Stomach smooth muscle (tissue), 2 donors: ENCODE measurements around the gene RALBP1.

Experiments
- H3K27ac ChIP-seq: one replicate; pipeline ENCODE4 v1.7.0; 2013; ENCODE audit warnings: mild to moderate bottlenecking, low read length, inconsistent platforms
- H3K27me3 ChIP-seq, 2 donors: one replicate each; pipeline ENCODE4 v1.7.0; 2013; ENCODE audit warnings: low read length in 2 of 2; ENCODE audit not compliant: insufficient read depth in 2 of 2, control insufficient read depth in 1 of 2
- H3K36me3 ChIP-seq, 2 donors: one replicate each; pipeline ENCODE4 v1.7.0; 2013; ENCODE audit warnings: low read length in 2 of 2; ENCODE audit not compliant: control insufficient read depth in 2 of 2, insufficient read depth in 2 of 2
- H3K4me1 ChIP-seq: one replicate; pipeline ENCODE4 v1.7.0; 2013; ENCODE audit warnings: low read length; ENCODE audit not compliant: control insufficient read depth, insufficient read depth
- H3K4me3 ChIP-seq, 2 donors: one replicate each; pipeline ENCODE4 v1.7.0; 2013; ENCODE audit warnings: low read length in 2 of 2
- H3K9ac ChIP-seq, 2 donors: one replicate each; pipeline ENCODE4 v1.7.0; 2013; ENCODE audit warnings: low read length in 2 of 2, mild to moderate bottlenecking in 1 of 2
- H3K9me3 ChIP-seq, 2 donors: one replicate each; pipeline ENCODE4 v1.7.0; 2013; ENCODE audit warnings: low read length in 2 of 2; ENCODE audit not compliant: control insufficient read depth in 2 of 2
- donor health status: healthy.
- donor health status: Pancreatic carcinoma.

RALBP1 gene

DNA sequence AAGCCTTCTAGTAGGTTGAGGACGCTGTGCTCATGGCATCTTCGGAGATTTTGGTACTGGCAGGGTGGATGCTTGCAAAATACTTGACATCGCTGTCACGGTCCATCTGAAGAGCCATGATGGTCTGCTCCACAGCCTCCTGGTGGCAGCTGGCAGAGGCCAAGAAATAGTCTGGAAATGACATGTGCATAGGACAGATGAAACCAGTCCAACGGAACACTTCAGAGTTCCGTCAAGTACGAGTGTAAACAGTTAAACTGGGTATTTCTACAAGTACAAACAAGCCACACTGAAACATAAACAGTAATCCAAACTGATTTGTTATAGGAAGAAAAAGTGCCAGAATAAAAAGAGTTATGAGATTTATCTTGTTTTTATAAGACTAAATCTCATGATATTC is 72.5 kb downstream of the RALBP1 start:
- no peaks in the 10 kb centered on the region for H3K4me1 ChIP-seq
- H3K27me3 ChIP-seq = no peaks in the 10 kb centered on the region
- H3K4me3 ChIP-seq = no peak overlapping the region
- peaks cover 44 to 54% of the 10 kb centered on the region in 2 donors for H3K36me3 ChIP-seq
- H3K27ac ChIP-seq = no peak overlapping the region
- H3K9me3 ChIP-seq = no peaks in the 10 kb centered on the region
- no peak overlapping the region for H3K9ac ChIP-seq

DNA sequence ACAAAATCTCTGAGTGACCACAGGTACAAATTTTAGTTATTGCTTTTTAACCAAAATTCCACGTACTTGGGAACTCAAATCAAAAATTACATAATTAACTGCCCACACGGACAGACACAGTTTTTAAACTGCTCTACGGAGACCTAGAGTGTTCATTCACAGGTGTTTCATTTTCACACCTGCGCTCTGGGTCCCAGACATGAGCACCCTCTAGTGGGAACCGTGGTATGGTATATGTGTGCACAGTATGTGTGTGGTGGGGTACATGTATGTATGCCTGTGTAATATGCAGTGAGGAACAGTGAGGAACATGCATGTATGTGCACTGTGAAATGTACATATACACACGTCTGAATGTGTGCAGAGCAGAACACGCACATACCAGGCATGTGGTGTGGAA is 74.1 kb downstream of the RALBP1 start:
- Histone ChIP-seq H3K9ac (no peak overlapping the region), H3K27me3 (no peaks in the 10 kb centered on the region), H3K27ac (no peak overlapping the region), H3K36me3 (peaks cover 53 to 66% of the 10 kb centered on the region in 2 donors), H3K4me1 (no peaks in the 10 kb centered on the region), H3K4me3 (no peak overlapping the region), H3K9me3 (no peaks in the 10 kb centered on the region)

DNA sequence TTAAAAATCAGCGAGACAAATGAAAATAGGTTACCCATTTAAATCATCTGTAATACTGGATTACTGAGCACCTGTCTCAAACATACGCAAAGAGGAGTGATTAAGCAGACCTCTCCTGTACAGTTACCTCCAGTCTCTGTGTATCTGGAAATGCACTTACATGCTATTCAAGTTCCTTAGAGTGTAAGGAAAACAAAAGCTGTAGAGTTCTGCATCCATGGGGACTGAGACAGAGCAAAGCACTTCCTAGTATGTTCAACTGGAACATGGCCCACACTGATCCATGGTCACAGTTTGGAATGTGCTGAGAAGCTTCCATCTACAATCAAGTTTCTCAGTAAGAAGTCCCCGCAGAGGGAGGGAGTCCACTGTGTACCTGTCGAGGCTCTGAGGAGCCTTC is 75.1 kb downstream of the RALBP1 start:
- Histone ChIP-seq H3K4me3 (no peak overlapping the region), H3K9ac (no peak overlapping the region), H3K36me3 (peaks cover 52 to 63% of the 10 kb centered on the region in 2 donors), H3K9me3 (no peaks in the 10 kb centered on the region), H3K4me1 (no peaks in the 10 kb centered on the region), H3K27me3 (no peaks in the 10 kb centered on the region), H3K27ac (no peak overlapping the region)

DNA sequence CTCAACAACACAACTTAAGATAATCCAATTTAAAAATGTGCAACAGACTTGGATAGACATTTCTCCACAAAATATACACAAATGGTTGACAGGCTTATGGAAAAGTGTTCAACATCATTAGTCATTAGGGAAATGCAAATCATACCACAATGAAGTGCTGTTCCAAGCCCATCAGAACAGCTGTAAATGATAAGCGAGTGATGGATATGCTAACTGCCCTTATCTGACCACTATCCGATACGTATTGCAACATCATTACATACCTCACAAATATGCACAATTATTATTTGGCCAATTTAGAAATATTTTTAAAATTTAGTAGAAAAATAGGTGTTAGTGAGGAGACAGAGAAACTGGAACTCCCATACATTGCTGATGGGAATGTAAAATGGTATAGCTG is 76.9 kb downstream of the RALBP1 start:
- Histone ChIP-seq H3K9ac (no peak overlapping the region), H3K27me3 (no peaks in the 10 kb centered on the region), H3K4me1 (no peaks in the 10 kb centered on the region), H3K36me3 (peaks cover 49 to 63% of the 10 kb centered on the region in 2 donors), H3K27ac (no peak overlapping the region), H3K9me3 (no peaks in the 10 kb centered on the region), H3K4me3 (no peak overlapping the region)

DNA sequence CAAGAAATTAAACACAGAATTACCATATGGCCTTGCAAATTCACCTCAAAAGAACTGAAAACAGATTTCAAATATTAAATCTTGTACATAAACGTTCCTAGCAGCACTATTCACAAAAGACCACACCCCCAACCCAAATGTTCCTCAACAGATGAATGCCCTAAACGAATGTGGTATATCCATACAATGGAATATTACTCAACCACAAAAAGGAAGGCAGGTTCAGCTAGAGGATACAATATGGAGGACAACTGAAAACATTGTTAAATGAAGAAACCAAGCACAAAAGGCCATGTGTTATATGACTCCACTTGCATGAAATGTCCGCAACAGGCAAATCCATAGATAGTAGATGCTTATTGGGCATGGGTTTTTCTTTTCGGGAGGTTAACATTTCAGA is 77.3 kb downstream of the RALBP1 start:
- no peaks in the 10 kb centered on the region for H3K4me1 ChIP-seq
- peaks cover 46 to 63% of the 10 kb centered on the region in 2 donors for H3K36me3 ChIP-seq
- no peak overlapping the region for H3K9ac ChIP-seq
- H3K9me3 ChIP-seq = no peaks in the 10 kb centered on the region
- H3K27me3 ChIP-seq = no peaks in the 10 kb centered on the region
- H3K27ac ChIP-seq = no peak overlapping the region
- H3K4me3 ChIP-seq = no peak overlapping the region

DNA sequence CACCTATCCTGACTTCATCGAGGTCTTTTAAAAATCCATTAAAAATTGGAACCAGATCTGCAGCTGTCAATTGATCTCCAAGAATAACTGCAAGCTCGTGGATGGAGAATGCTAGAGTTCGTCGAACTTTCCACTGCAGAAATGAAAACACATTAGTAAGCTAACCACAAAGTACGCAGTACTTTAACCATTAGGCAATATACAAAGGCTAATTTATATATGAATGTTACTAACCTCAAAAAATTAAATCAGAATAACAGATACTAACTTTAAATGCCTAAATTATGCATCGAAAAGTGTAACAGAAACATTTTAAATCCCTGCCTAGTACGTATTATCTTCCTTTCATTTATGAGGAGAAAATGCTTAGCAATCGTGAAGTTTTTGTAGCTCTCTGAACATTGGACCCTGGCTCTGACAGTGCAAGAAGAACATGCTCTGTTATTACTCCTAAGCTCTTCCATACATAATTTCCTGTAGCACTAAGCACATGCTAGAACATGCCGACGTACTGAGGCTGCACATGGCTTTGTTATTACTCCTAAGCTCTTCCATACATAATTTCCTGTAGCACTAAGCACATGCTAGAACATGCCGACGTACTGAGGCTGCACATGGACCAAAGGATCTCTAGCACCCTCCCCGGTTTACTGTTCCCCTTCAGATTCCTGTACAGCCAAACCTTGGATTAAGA is 82.1 kb downstream of the RALBP1 start:
- peaks cover 43% of the 10 kb centered on the region in 2 donors for H3K36me3 ChIP-seq

DNA sequence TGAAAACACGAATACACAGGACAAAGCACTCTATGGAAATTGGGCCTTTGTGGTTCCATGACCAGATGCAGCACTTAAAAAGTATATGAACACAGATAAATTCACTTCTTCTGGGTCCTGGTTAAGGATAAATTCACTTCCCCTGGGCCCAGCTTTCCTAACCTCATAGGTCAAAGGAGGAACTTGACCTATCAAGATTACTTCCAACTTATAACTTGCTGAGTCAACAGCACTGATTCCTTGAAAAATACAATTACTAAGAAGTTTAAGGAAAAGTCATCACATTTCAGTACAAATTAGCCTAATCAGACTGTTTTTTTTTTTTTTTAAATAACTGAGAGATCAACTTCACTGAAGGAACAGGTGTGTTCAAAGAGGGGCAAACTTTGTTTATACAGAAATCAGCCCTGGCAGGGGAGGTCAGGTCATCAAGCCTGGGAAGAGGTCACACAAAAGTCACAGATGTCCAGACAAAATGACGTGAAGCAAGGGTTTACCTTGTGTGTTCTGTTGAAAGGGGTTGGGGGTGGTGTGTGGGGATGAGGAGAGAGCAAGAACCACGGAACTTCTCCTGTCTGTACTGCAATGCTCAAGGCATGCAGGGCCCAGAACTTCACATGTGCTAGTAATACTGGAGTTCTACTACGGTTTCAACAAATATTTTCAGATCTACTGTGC is 83.2 kb downstream of the RALBP1 start:
- H3K27ac ChIP-seq = no peak overlapping the region
- no peak overlapping the region for H3K9ac ChIP-seq
- H3K36me3 ChIP-seq = peaks cover 37% of the 10 kb centered on the region in 2 donors
- H3K9me3 ChIP-seq = no peaks in the 10 kb centered on the region
- H3K4me1 ChIP-seq = peaks cover 4% of the 10 kb centered on the region
- no peak overlapping the region for H3K4me3 ChIP-seq
- no peaks in the 10 kb centered on the region for H3K27me3 ChIP-seq

More for the DNA sequence above, 82.1 kb downstream of the RALBP1 start:
- Histone ChIP-seq H3K4me3 (no peak overlapping the region), H3K9ac (no peak overlapping the region), H3K9me3 (no peaks in the 10 kb centered on the region), H3K4me1 (peaks cover 4% of the 10 kb centered on the region), H3K27ac (no peak overlapping the region), H3K27me3 (no peaks in the 10 kb centered on the region)

DNA sequence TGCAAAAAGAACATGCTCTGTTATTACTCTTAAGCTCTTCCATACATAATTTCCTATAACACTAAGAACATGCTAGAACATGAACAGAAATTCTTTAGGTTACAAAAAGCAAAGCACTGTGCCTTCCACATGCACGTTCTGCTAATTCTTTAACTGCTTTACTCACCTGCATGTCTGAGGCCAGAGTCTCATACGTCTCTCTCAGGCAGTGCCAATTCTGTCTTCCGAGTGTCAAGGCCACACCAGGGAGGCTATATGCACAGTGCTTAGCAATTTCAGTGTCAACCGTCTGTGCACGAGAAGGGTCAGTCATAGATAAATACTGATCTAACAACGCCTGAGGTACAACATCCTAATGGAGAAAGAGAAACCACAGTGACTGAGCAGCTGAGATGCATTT is 83.9 kb downstream of the RALBP1 start:
- Histone ChIP-seq H3K36me3 (peaks cover 32 to 36% of the 10 kb centered on the region in 2 donors), H3K4me3 (no peak overlapping the region), H3K4me1 (peaks cover 8% of the 10 kb centered on the region), H3K27ac (no peak overlapping the region), H3K27me3 (no peaks in the 10 kb centered on the region), H3K9me3 (no peaks in the 10 kb centered on the region), H3K9ac (no peak overlapping the region)

DNA sequence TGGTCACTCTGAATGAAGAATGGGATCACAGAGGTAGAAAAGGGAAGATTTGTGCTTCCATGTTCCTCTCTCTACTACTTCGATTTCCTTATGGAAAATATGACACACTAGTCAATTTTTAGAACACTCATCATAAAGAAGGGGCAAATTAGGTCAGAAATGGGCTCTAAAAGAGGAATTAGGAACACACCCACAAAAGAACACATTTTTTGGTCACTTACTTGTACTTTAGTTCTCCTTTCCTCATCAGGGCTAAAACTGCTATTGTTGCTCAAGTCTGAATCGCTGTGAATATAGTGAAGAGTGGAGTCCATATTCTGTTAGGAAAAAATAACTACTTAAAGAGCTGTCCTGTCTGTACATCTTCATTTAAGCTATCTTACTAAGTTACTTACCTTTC is 86.4 kb downstream of the RALBP1 start:
- Histone ChIP-seq H3K36me3 (peaks cover 24 to 25% of the 10 kb centered on the region in 2 donors), H3K27me3 (no peaks in the 10 kb centered on the region), H3K4me3 (no peak overlapping the region), H3K4me1 (peaks cover 18% of the 10 kb centered on the region), H3K9ac (no peak overlapping the region), H3K9me3 (no peaks in the 10 kb centered on the region), H3K27ac (no peak overlapping the region)

DNA sequence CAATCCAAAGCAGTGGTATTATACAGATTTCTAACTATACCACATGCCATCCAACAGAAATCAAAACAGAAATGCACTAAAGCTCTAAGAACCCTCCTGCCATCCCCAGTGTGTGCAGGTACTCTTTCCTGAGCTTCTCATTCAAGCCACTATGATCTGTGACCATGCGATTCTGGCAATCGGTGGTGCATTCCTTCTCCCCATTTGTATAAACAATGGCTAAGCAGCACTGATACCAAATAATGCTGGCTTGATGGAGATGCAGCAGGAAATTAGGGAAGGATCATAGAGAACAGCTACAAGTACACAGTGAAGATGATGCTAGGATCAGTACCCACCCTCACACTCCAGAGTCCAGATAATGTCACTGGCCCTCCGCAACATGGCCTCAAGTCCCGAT is 87.3 kb downstream of the RALBP1 start:
- Histone ChIP-seq H3K27me3 (no peaks in the 10 kb centered on the region), H3K4me1 (peaks cover 18% of the 10 kb centered on the region), H3K27ac (no peak overlapping the region), H3K36me3 (peaks cover 24 to 26% of the 10 kb centered on the region in 2 donors), H3K4me3 (no peak overlapping the region), H3K9me3 (no peaks in the 10 kb centered on the region), H3K9ac (no peak overlapping the region)

DNA sequence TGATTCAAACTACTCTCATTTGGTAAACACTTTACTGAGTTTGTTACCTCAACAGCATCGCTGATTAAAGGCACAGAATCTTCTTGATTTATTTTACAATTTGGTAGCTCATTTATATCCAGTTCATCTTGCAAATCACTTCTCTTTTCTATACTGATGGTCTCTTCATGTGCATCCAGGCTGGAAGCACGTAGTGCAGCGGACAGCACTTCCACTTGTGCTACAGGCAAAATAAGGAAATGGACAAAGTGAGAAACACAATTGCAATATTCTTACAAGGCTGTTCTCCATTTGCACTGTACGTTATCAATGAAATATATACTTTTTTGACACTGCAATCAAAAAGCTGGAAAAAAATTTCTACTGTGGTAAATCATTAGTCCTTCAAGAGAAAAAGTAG is 88.0 kb downstream of the RALBP1 start:
- no peak overlapping the region for H3K9ac ChIP-seq
- no peaks in the 10 kb centered on the region for H3K27me3 ChIP-seq
- H3K4me3 ChIP-seq = no peak overlapping the region
- no peaks in the 10 kb centered on the region for H3K9me3 ChIP-seq
- peaks cover 28 to 31% of the 10 kb centered on the region in 2 donors for H3K36me3 ChIP-seq
- peaks cover 18% of the 10 kb centered on the region for H3K4me1 ChIP-seq
- no peak overlapping the region for H3K27ac ChIP-seq
